Bone marrow (tissue), 2 donors: Measurements from ENCODE around the gene EEF2KMT.
A peak's percentile ranks its signal among the peaks of the same experiment; 100 is the strongest.
"Not testable (repeated sequence)": the region's sequence is repeated elsewhere in the genome, so short reads cannot be mapped to it uniquely, and the experiment has no call there.

Experiments
- DNase-seq, 2 donors: peaks; one replicate each; lab custom pipeline; 2025; lab: John Stamatoyannopoulos, UW

EEF2KMT gene

DNA sequence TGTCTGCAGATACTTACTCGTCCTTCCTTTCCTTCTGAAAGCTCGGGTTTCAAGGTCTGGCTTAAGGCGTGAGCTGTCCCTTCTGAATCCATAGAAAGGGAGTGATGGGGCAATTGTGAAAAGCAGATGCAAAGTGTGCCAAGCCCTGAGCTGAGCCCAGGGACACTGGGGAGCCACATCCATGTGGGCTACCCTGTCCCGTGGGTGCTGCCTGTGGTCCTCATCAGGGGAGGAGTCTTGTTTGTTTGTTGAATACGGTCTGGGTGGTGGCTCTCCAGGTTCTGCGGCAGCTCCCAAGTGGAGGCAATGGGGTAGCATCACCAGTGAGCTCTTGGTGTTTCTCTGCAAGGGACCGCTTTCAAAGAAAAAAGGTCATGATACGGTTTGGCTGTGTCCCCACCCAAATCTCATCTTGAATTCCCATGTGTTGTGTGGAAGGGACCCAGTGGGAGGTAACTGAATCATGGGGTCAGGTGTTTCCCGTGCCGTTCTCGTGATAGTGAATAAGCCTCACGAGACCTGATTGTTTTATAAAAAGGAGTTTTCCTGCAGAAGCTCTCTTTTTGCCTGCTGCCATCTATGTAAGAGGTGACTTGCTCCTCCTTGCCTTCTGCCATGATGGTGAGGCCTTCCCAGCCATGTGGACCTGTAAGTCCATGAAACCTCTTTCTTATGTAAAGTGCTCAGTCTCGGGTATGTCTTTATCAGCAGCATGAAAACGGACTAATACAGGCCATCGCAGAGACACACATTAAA lies 27.0 kb downstream of the EEF2KMT start:
- DNase-seq: no peak

DNA sequence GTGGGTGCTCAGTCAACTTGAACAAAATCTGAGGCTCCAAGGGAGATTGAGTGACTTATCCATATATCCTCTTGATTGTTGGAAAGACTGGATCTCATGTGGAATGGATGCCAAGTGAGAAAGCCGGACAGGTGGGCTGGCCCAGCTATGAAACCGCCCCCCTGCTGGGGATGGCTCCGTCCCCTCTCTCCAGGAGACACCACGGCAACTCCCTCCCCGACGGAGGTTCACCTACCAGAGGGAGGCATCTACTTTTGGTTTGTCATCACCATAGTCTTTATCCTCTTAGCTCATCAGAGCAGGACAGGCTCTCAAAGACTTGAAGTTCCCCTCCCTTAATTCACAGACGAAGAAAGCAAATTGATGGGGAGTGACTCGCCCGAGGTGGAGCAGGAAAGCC lies 27.7 kb downstream of the EEF2KMT start:
- no peak for DNase-seq

DNA sequence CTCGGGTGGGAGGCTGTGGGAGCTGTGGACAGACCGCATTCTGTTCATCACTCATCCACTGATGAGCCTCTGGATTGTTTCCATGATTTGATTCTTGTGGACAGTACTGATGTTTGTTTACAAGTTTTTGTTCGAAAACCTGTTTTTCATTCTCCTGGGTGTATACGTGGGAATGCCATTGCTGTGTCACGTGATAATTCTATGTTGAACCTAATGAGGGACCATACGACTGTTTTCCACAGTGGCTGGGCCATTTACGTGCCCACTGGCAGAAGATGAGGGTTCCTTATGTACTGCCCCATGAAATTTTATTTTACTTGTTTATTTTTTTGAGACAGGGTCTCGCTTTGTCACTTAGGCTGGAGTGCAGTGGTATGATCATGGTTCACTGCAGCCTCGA lies 28.5 kb downstream of the EEF2KMT start:
- no peak for DNase-seq

DNA sequence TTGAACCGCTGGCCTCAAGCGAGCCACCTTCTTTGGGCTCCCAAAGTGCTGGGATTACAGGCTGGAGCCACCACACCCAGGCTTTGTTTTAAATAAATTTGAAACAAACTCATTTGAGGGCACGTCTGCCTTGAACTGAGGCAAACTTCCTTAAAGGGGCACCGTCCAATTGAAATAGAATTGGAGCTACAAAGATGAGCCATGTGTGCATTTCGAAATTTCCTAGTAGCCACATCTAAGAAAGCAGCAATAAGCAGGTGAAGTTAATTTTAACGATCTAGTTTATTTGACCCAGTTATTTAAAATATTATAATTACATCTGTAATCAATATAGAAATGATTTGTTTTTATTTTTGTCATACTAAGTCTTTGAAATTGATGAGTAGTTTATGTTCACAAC lies 31.1 kb downstream of the EEF2KMT start:
- DNase-seq: no peak

DNA sequence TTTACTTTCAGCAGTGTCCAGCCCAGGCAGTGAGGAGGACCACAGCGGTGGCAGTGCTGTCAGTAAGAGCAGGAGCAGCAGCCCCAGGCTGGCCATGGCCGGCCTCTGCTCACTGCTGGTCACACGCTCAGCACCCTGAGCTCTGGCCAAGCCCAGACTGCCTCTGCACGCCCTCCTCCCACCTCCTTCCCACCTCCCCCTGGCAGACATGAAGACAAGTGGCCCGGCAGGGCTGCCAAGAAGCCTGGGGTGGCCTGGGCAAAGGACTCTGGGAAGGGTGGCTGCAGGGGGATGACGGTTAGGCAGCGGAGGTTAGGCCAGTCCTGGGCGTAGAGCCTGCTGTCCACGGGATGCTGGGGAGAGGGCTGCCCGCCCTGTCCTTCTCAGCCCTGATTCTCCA lies 31.8 kb downstream of the EEF2KMT start, which contains the start of gene C16orf89:
C16orf89 (minus strand) TSS at position 144 of the 400 bp plus-strand sequence; CDS start at position 96, 48 bp downstream.
- no peak for DNase-seq

DNA sequence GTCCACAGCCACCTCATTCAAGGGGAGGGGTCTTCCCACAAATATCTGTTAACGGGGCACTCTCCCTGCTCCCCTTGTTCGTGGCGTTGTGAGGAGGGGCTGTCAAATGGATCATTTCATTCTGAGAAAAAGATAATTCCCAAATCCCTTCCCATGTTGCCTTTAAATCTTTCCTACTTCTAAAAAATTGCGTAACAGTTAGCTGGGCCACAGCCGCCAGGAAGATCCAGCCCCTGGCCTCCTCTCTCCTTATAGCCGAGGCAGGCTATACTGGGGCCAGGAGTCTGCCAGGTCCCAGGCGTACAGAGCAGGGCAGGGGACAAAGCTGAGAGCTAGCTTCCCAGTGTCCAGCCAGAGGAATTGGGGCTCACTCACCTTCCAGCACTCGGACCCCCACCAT lies 32.3 kb downstream of the EEF2KMT start:
- no peak for DNase-seq

DNA sequence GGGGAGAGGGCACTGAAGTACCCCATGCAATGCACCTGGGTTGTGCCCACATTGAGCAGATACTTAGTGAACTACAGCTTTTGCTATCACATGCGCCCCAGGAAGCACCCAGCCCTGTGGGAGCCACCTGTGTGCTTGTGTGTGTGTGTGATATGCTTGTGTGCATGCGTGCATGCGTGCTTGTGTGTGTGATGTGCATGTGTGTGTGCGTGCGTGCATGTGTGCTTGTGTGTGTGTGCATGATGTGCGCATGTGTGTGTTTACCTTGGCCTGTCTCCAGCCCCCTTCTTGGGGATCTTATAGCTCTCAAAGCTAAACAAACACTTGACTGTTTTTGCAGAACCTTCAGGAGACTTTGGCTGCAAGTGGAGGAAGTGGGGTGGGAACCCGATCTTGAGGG lies 32.7 kb downstream of the EEF2KMT start:
- no peak for DNase-seq

DNA sequence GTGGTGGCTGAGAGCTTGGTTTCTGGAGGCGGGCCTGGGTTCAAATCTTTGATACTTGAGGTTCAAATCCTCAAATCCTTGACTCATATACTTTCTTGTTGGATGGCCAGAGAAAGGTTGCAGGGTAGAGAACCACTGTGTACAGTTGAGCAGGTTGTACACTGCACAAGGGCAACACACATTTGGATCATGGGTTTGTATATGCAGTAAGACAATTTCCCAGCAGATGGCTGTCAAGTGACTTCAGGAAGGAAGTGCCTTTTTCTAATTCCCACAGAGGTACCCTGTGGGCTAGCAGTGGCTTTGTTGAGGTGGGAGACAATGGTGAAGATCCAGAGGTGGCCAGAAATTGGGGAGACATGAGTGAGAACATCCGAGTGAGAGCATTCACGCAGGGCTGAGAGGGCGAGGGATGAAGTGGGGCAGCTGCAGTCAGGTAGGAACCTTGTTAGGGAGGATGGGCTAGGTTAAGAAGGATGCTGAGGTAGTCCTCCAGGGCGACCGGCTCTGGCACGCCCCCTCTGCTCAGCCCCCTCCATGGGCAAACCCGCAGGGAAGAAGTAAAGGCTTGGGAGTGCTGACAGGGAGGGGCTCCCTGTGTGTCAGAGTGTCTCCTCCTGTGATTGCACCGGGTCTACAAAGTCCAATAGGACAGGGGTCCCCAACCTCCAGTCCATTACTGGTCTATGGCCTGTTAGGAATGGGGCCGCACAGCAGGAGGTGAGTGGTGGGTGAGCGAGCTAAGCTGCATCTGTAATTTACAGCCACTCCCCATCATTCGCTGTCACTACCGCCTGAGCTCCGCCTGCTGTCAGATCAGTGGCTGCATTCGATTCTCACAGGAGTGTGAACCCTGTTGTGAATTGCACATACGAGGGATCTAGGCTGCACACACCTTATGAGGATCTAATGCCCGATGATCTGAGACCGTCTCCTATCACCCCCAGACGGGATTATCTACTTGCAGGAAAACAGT lies 34.5 kb downstream of the EEF2KMT start:
- no peak for DNase-seq

DNA sequence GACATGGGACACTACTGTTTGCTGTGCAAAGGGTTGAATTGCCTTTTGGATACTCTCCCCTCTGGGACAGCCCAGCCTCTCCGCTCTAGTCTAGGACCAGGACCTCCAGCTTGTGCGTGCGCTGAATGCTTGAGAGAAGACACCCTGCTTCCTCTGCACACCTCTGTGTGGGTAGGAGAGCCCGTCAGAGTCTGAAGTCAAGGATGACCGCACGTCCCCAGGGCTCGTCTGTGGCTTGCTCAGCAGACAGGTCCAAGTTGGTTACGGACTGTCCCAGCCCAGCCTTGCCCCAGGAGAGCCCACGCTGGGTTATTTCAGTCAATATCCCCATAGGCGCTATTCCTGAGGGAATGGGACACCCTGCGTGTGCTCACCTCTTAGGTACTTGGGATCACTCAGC lies 35.5 kb downstream of the EEF2KMT start:
- no peak for DNase-seq

DNA sequence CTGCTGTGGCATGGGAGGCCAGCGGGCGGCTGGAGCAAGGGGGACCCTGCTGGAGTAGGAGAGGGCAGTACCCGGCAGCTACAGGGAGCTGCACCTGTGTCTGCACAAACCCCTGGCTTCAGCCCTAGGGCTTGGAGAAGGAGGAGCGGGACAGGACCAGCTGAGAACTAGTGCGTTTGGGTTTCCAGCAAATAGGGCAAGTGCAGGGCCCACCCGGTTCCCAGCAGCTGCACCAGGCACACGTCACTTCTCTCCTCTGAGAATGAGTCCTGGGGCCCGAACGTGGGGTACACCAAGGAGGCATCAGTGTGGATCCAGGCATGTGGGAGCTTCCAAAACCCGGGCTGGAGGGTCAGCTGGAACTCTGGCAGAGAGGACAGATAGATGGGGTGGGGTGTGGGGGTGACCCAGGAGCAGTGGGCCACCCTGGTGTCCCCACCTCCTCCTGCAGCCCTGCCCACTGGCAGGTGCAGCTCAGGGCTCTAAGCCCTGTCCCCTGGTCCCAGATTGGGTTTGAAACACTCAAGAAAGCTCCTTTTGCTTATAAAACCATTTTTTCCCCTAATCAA lies 37.4 kb downstream of the EEF2KMT start:
- no peak for DNase-seq

DNA sequence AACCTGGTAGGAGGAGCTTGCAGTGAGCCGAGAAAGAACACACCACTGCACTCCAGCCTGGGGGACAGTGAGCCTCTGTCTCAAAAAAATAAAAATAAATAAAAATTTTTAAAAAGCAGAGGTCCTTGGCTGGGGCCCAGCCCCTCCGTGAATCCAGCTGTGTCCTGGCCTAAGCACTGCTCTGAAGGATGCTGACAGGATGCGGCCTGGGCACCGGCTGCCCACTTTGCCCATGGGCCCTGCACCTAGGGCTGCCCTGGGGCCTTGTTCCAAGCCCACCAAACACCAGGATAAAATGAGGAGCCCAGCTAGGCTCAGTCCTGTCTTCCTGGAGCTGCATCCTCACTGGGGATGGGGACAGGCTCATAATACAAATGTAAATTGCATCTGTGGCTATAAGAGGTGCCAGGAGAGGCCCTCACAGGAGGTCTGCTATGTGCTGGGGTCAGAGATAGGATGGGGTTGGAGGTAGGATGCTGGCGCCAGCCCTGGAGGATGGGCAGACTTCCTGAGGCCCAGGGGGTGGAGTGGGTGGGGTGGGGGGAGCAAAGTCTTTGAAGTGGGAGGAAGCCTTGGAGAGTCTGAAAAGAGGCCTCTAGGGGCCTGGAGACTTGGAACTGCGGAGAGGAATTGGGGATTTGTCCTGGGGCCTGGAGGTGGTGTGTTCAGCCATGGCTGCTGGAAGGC lies 38.1 kb downstream of the EEF2KMT start:
- DNase-seq: no peak

DNA sequence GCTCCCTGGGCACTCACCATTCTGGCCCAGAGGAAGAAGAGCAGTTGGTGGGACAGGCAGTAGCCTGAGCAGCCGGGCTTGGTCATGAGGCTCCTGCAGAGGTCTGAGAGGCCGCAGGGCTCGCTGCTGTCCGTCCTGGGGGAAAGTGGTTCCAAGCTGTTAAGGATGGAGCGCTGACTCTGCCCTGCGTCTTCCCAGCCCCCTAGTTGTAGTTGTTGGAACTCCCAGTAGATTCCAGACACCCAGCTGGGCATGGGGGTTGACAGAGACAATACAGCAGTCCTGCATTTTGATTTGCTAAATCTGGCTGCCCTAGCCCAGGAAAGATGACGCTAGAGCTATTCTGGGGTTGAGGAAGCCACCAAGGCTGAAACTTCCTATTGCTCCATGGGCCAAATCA lies 39.1 kb downstream of the EEF2KMT start:
- DNase-seq: no peak

DNA sequence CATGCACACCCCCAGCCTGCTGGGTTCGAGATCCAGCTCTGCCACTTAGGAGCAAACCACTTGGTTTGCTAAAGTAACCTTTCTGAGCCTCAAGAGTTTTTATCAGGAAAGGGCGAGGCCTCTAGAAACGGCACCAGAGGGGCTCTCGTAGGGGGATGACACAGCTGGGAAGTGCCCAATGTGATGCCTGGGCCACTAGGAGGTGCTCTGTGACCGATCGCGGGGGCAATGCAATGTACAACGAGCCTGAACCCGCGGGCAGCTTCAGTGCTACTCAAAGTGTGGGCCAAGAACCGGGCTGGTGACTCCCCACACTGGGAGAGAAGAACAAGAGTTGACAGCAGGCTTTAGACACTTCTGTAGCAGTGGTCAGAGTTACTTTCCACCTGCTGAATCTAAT lies 41.2 kb downstream of the EEF2KMT start:
- DNase-seq: peak; percentile 1 to 62

DNA sequence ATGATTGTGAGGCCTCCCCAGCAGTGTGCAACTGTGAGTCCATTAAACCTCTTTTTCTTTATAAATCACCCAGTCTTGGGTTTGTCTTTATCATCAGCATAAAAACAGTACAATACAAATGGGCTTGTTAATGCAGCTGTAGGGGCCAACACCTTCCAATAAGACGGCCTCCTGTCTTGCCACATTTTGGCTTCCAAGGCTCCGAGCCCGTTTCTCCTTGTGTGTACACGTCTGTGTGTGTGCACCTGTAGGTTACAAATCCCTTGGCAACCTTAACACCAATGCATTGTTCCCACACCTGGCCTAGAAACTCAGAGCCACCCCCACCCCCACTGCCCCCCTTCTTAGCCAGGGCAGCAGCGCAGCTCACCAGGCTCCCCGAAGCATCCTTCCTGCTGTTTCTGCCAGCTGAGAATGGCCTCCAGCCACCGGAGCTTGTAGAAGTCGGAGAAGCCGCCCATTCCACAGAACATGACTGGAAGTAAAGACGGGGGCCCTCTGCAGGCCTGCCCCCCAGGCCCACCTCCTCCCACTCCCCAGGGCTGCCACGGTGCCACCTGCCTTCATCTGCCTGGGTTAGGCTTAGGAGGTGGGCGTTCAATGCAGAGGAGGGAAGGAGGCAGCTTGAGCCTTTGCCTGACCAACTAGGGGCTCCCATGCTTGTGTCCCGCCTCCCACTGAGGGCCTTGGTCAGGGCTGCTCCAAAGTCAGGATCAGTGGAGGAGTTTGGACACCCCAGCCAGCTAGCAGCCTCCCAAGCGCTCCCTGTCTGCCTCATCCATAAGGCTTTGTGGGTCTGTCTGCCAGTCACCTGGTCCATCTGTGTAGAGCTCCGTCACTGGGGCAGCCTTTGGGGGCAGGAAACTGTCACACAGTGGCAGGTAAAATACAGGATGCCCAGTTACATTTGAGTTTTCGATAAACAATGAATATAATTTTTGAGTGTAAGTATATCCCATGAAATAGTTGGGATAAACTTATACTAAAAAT lies 42.4 kb downstream of the EEF2KMT start:
- DNase-seq: no peak

DNA sequence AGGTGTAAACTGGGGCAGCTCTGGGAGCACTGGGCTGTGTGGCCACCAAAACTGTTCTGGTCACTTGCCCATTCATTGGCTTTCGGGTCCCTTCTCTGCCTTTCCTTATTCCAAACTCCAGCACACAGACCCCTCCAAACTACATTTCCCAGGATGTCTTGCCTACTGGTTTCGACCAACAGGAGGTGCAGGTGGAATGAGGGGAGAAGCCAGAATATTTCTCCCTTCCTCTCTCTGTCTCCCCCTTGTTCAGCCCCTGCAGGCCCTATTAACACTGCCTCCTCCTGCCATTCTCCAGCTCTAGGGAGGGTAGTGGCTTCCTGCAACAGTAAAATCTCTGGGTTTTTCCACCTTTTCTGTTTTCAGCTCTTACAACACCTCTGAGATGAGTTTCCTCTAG lies 50.7 kb downstream of the EEF2KMT start:
- no peak for DNase-seq

DNA sequence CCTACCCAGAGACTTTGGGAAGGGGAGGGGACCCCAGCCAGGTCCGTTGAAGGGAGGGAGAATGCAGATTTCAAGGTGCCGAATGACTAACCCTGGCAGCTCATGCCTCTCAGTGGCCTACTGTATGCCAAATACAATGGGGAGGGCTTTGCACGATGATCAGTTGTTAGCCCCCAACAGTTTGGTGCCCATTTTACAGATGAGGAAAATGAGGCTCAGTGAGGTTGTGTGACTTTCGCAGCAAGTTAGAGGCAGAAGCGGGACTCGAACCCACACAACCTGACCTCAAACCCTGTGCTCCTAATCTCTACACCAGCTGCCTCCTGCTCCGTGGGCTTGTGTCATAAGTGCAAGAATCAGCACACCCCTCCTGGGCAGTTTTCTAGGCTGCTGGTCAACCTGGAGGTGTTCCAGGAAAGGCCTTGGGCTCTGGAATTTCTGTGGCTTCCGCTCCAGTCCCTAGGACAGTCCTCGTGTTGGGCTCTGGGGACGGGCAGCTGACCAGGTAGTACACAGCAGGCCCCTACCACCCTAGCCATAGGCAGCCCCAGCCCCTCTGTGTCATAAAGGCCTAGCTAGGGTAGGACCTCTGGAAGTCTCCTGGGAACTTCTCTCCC lies 52.0 kb downstream of the EEF2KMT start:
- DNase-seq: no peak

DNA sequence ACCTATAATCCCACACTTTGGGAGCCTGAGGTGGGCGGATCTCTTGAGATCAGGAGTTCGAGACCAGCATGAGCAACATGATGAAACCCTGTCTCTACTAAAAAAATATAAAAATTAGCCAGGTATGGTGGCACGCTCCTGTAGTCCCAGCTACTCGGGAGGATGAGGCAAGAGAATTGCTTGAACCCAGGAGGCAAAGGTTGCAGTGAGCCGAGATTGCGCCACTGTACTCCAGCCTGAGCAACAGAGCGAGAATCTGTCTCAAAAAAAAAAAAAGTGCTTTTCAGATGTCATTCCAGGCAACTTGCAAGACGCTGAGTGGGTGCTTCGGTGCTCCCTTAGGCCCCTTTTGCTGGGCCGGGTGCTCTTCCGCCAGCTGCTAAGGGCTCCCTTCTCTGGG lies 53.0 kb downstream of the EEF2KMT start:
- not testable (repeated sequence) for DNase-seq

DNA sequence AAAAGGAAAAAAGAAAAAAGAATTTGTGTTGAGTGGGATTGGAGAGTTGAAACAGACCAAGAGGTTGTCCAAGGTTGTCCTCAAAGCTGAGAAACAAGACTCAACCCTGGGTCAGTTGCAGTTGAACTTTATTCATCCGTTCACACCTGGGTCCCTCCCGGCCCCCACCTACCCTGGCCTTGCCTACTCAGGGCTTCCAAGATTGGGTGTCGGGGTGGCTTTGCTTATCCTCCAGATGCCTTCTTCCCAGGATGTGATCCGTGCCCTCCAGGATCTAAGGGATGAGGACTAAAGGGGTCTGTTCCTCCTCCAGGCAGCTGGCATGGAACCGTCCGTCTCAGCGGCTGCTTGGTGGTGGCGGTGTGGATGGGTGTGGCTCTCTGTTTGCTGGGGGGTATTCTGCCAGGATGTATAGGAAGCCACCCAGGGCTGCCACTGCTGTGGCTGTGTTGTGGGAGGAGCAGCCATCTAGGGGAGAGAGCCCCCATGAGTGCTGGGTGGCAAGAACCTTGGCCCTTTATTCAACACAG lies 53.5 kb downstream of the EEF2KMT start:
- DNase-seq: no peak

DNA sequence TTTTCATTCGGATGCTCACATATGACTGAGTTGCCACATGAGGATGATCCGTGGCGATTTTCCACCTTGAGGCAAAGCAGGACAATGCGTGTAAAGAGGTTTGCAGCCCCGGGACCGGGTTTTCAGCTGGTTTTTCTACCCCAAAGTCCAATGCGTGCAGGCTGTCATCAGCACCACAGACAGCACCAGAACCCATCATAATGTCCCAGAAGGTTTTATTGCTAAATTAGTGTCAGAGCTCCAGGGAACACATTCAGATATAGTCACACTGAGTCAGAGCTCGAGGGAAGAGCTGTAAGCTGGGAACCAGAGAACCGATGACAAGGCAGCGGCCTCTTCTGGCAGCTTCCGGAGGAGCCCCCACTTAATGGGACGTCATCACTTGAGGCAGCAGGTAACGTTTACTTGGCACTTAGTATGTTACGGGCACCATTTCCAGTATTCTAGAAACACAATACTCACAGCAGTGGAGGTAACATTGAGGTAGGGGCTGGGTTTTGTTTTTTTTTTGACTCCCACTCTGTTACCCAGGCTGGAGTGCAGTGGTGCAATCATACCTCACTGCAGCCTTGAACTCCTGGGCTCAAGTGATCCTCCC lies 54.9 kb downstream of the EEF2KMT start:
- no peak for DNase-seq
